Stimulated activated CD8-positive, alpha-beta memory T cell treated with anti-CD3 and anti-CD28 coated beads, Interleukin-15, amount 100 ng/mL, for 48 hours (primary cell): ENCODE measurements around the gene PDE9A.

Source experiments
- DNase-seq, 2 donors: peaks; one replicate each; pipeline ENCODE4 v3.0.0-alpha.2; 2020; ENCODE audit warnings: low read depth in 2 of 2

PDE9A gene

DNA sequence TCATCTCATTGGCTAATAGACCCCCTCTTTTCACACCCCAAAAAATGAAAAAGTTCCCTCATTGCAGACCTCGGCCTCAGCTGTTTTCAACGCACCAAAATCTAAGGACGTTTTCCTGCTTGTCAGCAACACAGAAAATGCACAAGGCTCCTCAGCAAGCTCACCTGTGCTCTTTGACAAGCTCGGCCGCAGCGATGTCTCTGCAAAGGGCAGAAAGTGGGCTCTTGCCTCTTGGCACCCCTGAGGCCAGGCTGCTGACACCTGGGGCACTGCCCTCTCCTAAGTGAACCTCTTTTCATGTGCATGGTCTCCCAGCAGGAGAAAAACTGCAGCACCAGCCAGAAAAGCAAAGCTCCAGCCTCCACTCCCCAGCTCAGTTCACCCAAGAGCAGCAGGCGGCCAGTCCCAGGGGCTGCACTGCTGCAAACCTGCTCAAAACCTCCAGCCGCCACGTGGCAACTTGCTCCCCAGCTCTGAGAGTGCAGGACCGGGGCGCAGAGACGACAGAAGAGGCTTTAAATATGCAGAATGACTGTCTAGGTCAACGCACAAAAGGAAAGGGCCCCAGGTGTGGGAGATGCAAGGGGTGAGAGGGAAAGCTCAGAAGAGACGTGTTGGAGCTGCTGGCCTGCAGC, 101.7 kb downstream of the PDE9A start:
- no peak for DNase-seq

DNA sequence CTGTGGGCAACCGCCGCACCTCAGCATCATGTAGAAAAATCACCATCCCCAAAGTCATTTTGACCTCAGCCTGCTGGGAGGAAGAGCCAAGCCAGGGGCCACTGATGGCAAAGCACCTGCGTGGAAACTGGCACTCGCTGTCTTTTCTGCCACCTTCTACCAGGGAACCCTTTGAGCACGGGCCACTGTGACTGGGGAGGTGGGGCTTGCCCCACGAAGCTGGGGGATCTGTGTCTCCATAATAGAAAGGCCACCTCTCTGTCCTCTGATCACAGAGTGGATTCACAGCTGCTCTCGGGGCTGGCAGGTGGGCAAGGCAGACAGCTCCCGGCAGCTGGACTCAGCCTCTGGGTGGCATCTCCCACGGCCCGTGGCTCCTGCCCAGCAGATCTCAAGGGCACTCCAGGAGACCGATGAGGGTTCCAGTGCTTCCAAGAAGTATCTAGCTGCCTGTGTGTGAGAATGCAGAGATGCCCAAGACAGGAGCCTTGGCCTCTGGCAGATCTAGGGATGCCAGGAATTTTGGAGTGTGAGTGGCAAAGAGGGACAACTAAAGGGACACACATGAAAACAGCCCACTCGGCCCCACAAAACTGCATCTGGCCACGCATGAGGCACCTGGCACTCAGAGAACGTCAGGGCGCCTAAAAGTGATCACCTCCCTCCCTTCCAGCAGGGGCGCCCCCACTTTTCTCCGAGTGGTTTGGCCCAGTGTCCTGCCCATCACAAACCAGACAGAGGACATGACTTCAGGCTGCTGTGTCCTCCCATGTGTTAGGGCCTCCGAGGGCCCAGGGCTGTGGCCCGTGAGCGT, 102.6 kb downstream of the PDE9A start:
- no peak for DNase-seq

- no peak for DNase-seq
Measured at GRCh38 chr21:42756580-42757250, 103.3 kb downstream of the PDE9A start.

- no peak for DNase-seq
Measured at GRCh38 chr21:42757422-42757821, 104.0 kb downstream of the PDE9A start.

GRCh38 chr21:42757826-42758655, 104.6 kb downstream of the PDE9A start:
- DNase-seq = no peak

DNA sequence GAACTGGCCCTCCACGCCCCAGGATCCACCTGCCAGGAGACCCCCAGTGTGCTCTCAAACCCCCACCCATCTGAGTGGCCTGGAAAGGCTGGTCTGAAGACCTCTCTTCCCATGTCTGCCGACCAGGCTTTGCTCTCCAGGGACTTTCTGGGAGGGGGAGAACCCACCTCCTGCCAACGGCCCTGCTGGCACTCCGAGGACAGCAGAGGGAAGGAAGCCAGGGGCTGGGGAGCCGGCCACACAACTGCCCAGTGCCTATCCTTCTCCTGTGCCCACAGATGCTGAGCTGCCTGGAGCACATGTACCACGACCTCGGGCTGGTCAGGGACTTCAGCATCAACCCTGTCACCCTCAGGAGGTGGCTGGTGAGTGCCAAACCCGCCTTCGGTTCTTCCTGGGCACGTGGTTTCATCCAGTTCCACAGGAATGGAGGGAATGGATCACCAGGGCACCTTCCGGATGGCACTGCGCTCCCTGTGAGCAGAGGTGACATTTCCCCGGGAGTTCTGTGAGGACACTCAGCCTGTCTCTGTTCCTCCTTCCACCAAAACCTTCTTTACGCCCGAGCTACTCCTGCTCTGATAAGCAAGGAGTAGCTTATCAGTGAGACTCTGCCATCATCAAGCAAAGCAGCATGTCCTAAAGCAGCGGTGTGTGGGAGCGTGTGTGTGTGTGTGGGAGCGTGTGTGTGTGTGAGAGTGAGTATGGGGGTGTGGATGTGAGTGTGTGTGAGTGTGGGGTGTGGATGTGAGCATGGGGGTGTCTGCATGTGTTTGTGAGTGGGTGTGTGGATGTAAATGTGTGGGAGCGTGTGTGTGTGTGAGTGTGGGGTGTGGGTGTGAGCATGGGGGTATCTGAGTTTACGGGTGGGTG, 105.5 kb downstream of the PDE9A start:
- DNase-seq = no peak

GRCh38 chr21:42759594-42759927, 106.1 kb downstream of the PDE9A start:
- DNase-seq = no peak

DNA sequence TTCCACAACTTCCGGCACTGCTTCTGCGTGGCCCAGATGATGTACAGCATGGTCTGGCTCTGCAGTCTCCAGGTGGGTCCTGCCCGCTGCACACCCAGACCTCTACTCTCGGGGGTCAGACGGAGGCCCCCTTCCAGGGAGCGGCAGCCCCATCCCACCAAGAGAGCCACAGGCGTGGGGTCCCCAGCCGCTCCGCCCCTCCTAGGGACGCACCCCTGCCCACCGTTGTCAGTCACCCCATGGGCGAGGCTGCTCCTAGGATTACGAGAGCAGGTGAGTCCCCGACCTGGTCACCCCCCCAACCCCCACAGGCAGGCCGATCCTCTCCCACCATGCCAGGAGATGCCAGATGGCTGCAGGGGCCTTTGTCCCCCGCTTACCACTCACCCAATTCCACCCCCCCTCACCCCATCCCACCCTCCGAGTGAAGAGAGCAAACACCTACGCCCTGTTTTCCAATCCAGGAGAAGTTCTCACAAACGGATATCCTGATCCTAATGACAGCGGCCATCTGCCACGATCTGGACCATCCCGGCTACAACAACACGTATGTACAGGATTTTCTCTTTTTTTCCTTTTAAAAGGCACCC, 107.0 kb downstream of the PDE9A start:
- no peak for DNase-seq

DNA sequence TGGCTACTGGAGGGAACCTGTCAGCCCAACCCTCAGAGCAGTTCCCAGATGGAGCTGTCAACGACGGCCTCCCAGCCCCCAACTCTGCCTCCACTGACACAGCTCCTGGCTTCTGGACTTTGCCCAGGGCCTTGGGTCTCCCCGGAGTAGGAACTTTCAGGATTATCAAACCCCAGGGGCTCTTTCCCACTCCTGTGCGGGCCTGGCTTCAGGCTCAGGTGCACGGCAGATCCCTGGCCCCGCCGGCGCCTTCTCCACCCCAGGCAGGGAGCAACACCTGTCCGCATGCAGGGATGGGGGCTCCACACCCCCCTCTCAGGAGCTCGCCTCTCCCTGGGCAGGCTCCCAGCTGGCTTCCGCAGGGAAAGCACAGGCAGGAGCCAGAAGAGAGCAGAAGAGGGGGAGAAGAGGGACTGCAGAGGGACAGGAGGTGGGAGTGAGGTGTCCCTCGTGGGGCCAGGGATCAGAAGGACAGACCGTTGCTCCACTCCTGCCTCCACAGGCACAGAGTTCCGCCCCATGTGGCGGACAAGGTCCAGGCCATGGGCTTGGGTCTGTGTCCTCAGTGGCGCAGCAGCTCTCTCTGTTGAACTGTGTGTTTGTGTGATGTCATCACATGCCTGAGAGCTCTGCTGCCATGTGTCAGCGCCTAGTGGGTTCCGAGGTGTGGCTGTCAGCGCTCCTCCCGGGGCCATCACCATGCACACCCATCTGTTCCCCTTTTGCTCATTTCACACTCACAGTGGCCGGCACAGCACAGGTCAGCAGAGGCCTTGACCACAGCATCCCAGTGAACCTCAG, 107.7 kb downstream of the PDE9A start:
- DNase-seq = no peak

DNA sequence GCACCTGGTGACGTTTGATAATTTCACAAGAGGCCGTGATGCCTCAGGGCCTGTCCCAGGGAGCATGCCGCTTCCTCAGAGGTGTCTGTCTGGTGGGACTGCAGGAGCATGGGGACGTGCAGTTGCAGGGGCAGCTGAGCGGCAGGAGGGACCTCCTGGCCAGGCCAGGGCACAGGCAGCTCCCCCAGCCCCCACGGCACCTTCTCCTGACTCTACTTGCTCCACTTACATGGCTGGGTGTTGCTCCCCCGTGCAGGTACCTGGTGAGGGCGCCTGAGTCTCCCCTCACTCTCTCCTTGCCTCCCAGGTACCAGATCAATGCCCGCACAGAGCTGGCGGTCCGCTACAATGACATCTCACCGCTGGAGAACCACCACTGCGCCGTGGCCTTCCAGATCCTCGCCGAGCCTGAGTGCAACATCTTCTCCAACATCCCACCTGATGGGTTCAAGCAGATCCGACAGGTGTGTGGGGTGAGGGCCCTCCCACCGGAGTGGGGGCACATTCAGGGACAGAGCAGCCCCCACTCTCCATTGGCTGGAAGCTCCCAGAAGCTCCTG, 108.4 kb downstream of the PDE9A start:
- DNase-seq = no peak

- DNase-seq = no peak
Measured at GRCh38 chr21:42763581-42764442, 110.4 kb downstream of the PDE9A start.

GRCh38 chr21:42764443-42764760, 111.0 kb downstream of the PDE9A start:
- DNase-seq = no peak

DNA sequence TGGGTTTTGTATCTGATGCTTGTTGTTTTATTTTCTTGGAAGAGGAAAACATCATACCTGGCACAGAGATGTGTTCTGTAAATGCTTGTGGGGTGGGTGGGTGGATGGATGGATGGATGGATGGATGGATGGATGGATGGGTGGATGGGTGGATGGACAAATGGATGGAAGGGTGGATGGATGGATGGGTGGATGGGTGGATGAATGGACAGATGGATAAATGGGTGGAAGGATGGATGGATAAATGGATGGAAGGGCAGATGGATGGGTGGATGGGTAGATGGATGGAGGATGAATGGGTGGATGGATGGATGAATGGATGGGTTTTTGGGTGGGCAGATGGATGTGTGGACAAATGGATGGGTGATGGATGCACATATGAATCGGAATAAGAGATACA, 111.5 kb downstream of the PDE9A start:
- DNase-seq = no peak

DNA sequence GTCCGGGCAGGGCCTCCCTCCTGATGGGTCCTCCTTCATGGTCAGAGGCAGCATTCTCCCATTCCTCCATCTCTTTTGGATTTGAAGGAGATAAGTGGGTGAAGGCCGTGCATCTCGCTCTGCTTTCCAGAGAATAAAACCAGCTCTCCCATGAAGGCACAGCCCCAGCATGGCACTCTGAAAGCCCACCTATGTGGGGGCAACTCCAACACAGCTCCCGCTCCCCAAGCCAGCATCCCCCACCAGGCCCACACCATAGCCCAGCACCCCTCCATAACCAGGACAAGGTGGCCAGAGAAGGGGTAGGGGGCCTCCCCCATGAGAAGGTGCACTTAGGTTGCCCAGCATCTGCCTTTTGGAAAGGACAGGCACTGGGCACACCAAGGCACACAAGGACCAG, 112.2 kb downstream of the PDE9A start:
- no peak for DNase-seq

GRCh38 chr21:42766739-42767560, 113.5 kb downstream of the PDE9A start:
- no peak for DNase-seq

DNA sequence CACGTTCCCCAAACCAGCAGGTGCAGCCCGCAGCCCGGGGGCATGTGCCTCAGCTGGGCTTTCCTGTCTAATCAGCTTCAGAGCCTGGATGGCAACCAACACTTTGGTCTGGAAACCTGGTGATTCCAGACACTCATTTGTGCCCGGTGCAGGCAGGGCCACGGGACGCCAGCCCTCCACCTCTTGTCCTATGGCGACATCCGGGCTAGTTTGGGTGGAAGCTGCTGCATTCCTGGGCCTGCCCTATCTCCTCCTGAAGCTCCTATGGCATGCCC, 114.1 kb downstream of the PDE9A start:
- no peak for DNase-seq

GRCh38 chr21:42768324-42769121, 115.1 kb downstream of the PDE9A start:
- no peak for DNase-seq
